Neural progenitor cell (in vitro differentiated cells): ENCODE data around the gene AKAP6.

Experiments used
- EZH2 ChIP-seq: fragments of 200-600 bp; sonication (generic); IDR thresholded peaks from 2 replicates; pipeline ENCODE4 v1.6.1; 2017; ENCODE audit warnings: antibody characterized with exemption, mild to moderate bottlenecking, moderate library complexity
- EZH2phosphoT487 ChIP-seq: fragments of 200-600 bp; sonication (generic); IDR thresholded peaks from 2 replicates; pipeline ENCODE4 v1.6.1; 2017; ENCODE audit warnings: antibody characterized with exemption
- TF ChIP-seq, protein P1 (sequence below): fragments of 200-600 bp; sonication (generic); IDR thresholded peaks from 2 replicates; pipeline ENCODE4 v1.5.1; 2017; ENCODE audit warnings: antibody characterized with exemption, mild to moderate bottlenecking

DNA sequence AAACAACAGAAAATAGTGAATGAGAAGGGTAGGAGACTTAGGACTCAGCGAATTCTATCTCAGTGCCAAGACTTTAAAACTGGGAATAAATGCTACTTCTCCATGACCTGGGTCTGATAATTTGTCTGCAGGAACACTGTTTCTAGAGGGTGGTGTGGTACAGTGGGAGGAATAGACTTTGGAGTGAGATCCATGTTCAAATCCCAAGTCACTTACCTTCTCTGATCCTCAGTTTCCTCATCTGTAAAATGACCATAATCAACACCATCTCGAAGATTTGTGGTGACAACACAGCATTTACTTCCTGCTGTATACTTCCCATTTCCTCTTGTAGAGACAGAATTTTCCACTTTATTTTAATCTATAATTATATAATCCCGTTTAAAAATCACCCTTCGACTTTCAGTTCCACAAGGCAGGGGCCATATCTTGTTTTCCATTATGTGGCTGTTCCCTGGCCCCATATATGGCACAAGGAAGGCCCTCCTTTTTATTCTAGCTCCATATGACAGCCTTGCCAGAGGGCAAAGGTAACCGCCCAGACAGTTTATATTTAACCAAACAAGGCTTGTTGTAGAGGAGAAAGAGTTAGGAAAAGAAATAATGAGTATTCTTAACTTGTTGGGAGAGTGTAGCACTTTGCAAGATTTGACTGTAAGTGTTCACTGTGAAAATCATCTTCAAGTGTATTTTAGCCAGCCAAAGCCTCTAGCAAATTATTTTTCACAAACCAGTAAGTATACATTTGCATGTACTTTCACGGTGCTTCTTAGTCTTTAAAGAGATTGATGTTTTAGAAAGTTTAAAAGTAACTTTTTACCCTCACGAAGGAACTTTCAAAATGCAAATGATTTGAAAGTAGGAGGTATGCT is 243.1 kb downstream of the AKAP6 start:
- TF ChIP-seq, protein P1, sequence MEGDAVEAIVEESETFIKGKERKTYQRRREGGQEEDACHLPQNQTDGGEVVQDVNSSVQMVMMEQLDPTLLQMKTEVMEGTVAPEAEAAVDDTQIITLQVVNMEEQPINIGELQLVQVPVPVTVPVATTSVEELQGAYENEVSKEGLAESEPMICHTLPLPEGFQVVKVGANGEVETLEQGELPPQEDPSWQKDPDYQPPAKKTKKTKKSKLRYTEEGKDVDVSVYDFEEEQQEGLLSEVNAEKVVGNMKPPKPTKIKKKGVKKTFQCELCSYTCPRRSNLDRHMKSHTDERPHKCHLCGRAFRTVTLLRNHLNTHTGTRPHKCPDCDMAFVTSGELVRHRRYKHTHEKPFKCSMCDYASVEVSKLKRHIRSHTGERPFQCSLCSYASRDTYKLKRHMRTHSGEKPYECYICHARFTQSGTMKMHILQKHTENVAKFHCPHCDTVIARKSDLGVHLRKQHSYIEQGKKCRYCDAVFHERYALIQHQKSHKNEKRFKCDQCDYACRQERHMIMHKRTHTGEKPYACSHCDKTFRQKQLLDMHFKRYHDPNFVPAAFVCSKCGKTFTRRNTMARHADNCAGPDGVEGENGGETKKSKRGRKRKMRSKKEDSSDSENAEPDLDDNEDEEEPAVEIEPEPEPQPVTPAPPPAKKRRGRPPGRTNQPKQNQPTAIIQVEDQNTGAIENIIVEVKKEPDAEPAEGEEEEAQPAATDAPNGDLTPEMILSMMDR = no peak
- no peak for TF ChIP-seq EZH2phosphoT487
- no peak for TF ChIP-seq EZH2
